ENCODE results near the gene CORO2B. TPM values are rescaled to one million over a fixed set of nuclear protein-coding genes. Genes with fewer than 3 reads are reported as not detected.
A peak's percentile ranks its signal among the peaks of the same experiment; 100 is the strongest.

The CORO2B gene
- total RNA-seq, 1 experiment from 2014 or later = 0.59 TPM

- POLR2A ChIA-PET (ENCODE audit: unreplicated experiment) = no interaction called here
- Histone ChIP-seq H3K4me1 (replicated peaks; ENCODE audit: insufficient read depth) (no peaks in the 10 kb centered on the region), H2AFZ (no peak overlapping the region), H3K9me2 (ENCODE audit: insufficient read depth) (no peaks in the 10 kb centered on the region), H3K4me2 (no peak overlapping the region), H3K27ac (no peak overlapping the region), H3K36me3 (ENCODE audit: low read depth) (no peaks in the 10 kb centered on the region), H3K9me3 (ENCODE audit: insufficient read depth, low read depth) (no peaks in the 10 kb centered on the region), H3K27me3 (ENCODE audit: insufficient read depth, low read depth) (no peaks in the 10 kb centered on the region), H3F3A (ENCODE audit: insufficient read depth, low read depth) (no peaks in the 10 kb centered on the region), H3K4me3 (no peak overlapping the region), H4K20me1 (ENCODE audit: insufficient read depth) (no peaks in the 10 kb centered on the region), H3K79me2 (ENCODE audit: low read depth) (no peaks in the 10 kb centered on the region)
- intact Hi-C loops (cut with micrococcal nuclease; ENCODE audit: unreplicated experiment) = no loop called here
- CTCF ChIA-PET = no interaction called here
- BruUV-seq (replicated peaks) = no TSS peak
- TF ChIP-seq, protein P1, sequence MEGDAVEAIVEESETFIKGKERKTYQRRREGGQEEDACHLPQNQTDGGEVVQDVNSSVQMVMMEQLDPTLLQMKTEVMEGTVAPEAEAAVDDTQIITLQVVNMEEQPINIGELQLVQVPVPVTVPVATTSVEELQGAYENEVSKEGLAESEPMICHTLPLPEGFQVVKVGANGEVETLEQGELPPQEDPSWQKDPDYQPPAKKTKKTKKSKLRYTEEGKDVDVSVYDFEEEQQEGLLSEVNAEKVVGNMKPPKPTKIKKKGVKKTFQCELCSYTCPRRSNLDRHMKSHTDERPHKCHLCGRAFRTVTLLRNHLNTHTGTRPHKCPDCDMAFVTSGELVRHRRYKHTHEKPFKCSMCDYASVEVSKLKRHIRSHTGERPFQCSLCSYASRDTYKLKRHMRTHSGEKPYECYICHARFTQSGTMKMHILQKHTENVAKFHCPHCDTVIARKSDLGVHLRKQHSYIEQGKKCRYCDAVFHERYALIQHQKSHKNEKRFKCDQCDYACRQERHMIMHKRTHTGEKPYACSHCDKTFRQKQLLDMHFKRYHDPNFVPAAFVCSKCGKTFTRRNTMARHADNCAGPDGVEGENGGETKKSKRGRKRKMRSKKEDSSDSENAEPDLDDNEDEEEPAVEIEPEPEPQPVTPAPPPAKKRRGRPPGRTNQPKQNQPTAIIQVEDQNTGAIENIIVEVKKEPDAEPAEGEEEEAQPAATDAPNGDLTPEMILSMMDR (conservative IDR thresholded peaks at IDR 0.05) = no peak
- TF ChIP-seq EZH2 (IDR thresholded peaks at IDR 0.05; ENCODE audit: low read depth) = no peak
- peak in 1 of 2 experiments; percentile 52 for DNase-seq
Measured at GRCh38 chr15:68768321-68768720, 189.5 kb downstream of the CORO2B start.

GRCh38 chr15:68769702-68770101 lies 190.9 kb downstream of the CORO2B start:
- ChIA-PET CTCF (no interaction called here), POLR2A (ENCODE audit: unreplicated experiment) (no interaction called here)
- H4K20me1 ChIP-seq (ENCODE audit: insufficient read depth) = no peaks in the 10 kb centered on the region
- no peaks in the 10 kb centered on the region for H3K36me3 ChIP-seq (ENCODE audit: low read depth)
- H3F3A ChIP-seq (ENCODE audit: insufficient read depth, low read depth) = no peaks in the 10 kb centered on the region
- no peak overlapping the region for H3K4me3 ChIP-seq
- H3K4me2 ChIP-seq = no peak overlapping the region
- H2AFZ ChIP-seq = no peak overlapping the region
- H3K4me1 ChIP-seq (replicated peaks; ENCODE audit: insufficient read depth) = no peaks in the 10 kb centered on the region
- H3K79me2 ChIP-seq (ENCODE audit: low read depth) = no peaks in the 10 kb centered on the region
- no peak overlapping the region for H3K27ac ChIP-seq
- DNase-seq = no peak
- intact Hi-C loops (cut with micrococcal nuclease; ENCODE audit: unreplicated experiment) = no loop called here
- TF ChIP-seq, protein P1 (conservative IDR thresholded peaks at IDR 0.05) = no peak
- TF ChIP-seq EZH2 (IDR thresholded peaks at IDR 0.05; ENCODE audit: low read depth) = no peak
- no TSS peak for BruUV-seq (replicated peaks)
- H3K9me3 ChIP-seq (ENCODE audit: insufficient read depth, low read depth) = no peaks in the 10 kb centered on the region
- H3K9me2 ChIP-seq (ENCODE audit: insufficient read depth) = no peaks in the 10 kb centered on the region
- no peaks in the 10 kb centered on the region for H3K27me3 ChIP-seq (ENCODE audit: insufficient read depth, low read depth)

DNA sequence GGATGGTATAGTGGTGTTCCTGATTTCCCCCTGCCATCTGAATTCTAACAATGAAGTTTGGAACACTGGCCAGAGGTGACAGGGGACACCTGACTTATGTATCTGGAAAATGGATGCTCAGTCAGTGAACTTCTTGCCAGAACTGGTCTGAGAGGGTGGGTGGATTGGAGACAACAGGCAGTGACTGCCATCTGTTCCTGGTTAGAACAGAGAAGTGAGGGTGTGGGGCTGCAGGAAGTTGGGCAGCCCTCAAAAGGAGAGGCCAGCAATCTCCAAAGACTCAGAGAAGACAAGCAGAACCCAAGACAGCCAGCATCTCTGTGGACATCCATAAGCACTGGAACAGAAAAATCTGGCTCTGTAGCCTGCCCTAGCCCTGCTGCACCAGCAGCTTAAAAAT lies 191.4 kb downstream of the CORO2B start:
- BruUV-seq (replicated peaks) = no TSS peak
- POLR2A ChIA-PET (ENCODE audit: unreplicated experiment) = no interaction called here

More for the DNA sequence above, 191.4 kb downstream of the CORO2B start:
- Histone ChIP-seq H3K9me3 (ENCODE audit: insufficient read depth, low read depth) (no peaks in the 10 kb centered on the region), H3K79me2 (ENCODE audit: low read depth) (no peaks in the 10 kb centered on the region), H3K9me2 (ENCODE audit: insufficient read depth) (no peaks in the 10 kb centered on the region), H2AFZ (no peak overlapping the region), H3K36me3 (ENCODE audit: low read depth) (no peaks in the 10 kb centered on the region), H3K27ac (no peak overlapping the region), H3K4me1 (replicated peaks; ENCODE audit: insufficient read depth) (no peaks in the 10 kb centered on the region), H3K4me3 (no peak overlapping the region), H3K4me2 (no peak overlapping the region), H4K20me1 (ENCODE audit: insufficient read depth) (no peaks in the 10 kb centered on the region), H3F3A (ENCODE audit: insufficient read depth, low read depth) (no peaks in the 10 kb centered on the region), H3K27me3 (ENCODE audit: insufficient read depth, low read depth) (no peaks in the 10 kb centered on the region)
- intact Hi-C loops (cut with micrococcal nuclease; ENCODE audit: unreplicated experiment) = no loop called here
- CTCF ChIA-PET = interaction anchor here (0.7 kb wide), 1 partner anchor 17 kb away, joined by 14 read pairs; no protein-coding TSS in a partner anchor
- TF ChIP-seq, protein P1 (conservative IDR thresholded peaks at IDR 0.05) = no peak
- no peak for TF ChIP-seq EZH2 (IDR thresholded peaks at IDR 0.05; ENCODE audit: low read depth)
- DNase-seq = no peak

Measured in PC-9 (cell line).